HepG2 (cell line): Measurements from ENCODE around the gene DQX1. TPM values are rescaled to one million over a fixed set of nuclear protein-coding genes. Genes with fewer than 3 reads are reported as not detected.

Experiments used
- AKAP8 ChIP-seq: sonication (generic); formaldehyde crosslinking; IDR thresholded peaks from 2 replicates; pipeline ENCODE4 v1.5.1; 2020; ENCODE audit warnings: mild to moderate bottlenecking, missing genetic modification reagents
- CCDC6 ChIP-seq: sonication (generic); formaldehyde crosslinking; IDR thresholded peaks from 2 replicates; pipeline ENCODE4 v1.8.1; 2022; ENCODE audit warnings: mild to moderate bottlenecking, missing genetic modification reagents, moderate library complexity
- CSRNP1 ChIP-seq: sonication (generic); formaldehyde crosslinking; IDR thresholded peaks from 2 replicates; pipeline ENCODE4 v1.8.1; 2023; ENCODE audit warnings: mild to moderate bottlenecking, missing genetic modification reagents
- FOSL2 ChIP-seq: sonication (generic); formaldehyde crosslinking; IDR thresholded peaks from 2 replicates; pipeline ENCODE4 v1.4.0; 2020; ENCODE audit warnings: missing genetic modification reagents
- IKZF4 ChIP-seq: sonication (generic); formaldehyde crosslinking; IDR thresholded peaks from 2 replicates; pipeline ENCODE4 v1.5.1; 2020; ENCODE audit warnings: borderline replicate concordance, mild to moderate bottlenecking, low read depth, missing genetic modification reagents; ENCODE audit errors: not compliant biosample characterization
- KDM1A ChIP-seq: IDR thresholded peaks from 2 replicates; pipeline ENCODE4 v1.6.1; 2016; ENCODE audit warnings: missing compliant biosample characterization
- NFKBIZ ChIP-seq: IDR thresholded peaks from 2 replicates; pipeline ENCODE4 v1.6.1; 2018; ENCODE audit warnings: missing genetic modification reagents, missing compliant biosample characterization
- SNAPC5 ChIP-seq: sonication (generic); formaldehyde crosslinking; IDR thresholded peaks from 2 replicates; pipeline ENCODE4 v1.8.1; 2023; ENCODE audit warnings: mild to moderate bottlenecking, missing genetic modification reagents, borderline replicate concordance
- TBL1XR1 ChIP-seq: fragments of 150-350 bp; IDR thresholded peaks from 2 replicates; pipeline ENCODE4 v1.6.1; 2014; ENCODE audit warnings: borderline replicate concordance, low read length; ENCODE audit not compliant: partially characterized antibody
- ZBTB25 ChIP-seq: IDR thresholded peaks from 2 replicates; pipeline ENCODE4 v1.6.1; 2018; ENCODE audit warnings: missing genetic modification reagents
- ZBTB26 ChIP-seq: IDR thresholded peaks from 2 replicates; pipeline ENCODE4 v1.6.1; 2016; ENCODE audit warnings: missing compliant biosample characterization, missing genetic modification reagents, borderline replicate concordance
- ZBTB33 ChIP-seq: sonication (generic); formaldehyde crosslinking; IDR thresholded peaks from 2 replicates; pipeline ENCODE4 v1.4.0; 2020; ENCODE audit warnings: missing genetic modification reagents
- ZFP41 ChIP-seq: sonication (generic); formaldehyde crosslinking; IDR thresholded peaks from 2 replicates; pipeline ENCODE4 v1.4.0; 2020; ENCODE audit warnings: mild to moderate bottlenecking, missing genetic modification reagents, borderline replicate concordance
- ZHX1 ChIP-seq: sonication (generic); formaldehyde crosslinking; IDR thresholded peaks from 2 replicates; pipeline ENCODE4 v1.8.1; 2022; ENCODE audit warnings: low read depth, mild to moderate bottlenecking, missing genetic modification reagents
- ZMYM2 ChIP-seq: sonication (generic); formaldehyde crosslinking; IDR thresholded peaks from 2 replicates; pipeline ENCODE4 v1.8.0; 2022; ENCODE audit warnings: mild to moderate bottlenecking, missing genetic modification reagents
- ZNF275 ChIP-seq: sonication (generic); formaldehyde crosslinking; IDR thresholded peaks from 2 replicates; pipeline ENCODE4 v1.8.0; 2022; ENCODE audit warnings: missing genetic modification reagents, mild to moderate bottlenecking, inconsistent platforms, borderline replicate concordance
- ZNF460 ChIP-seq: sonication (generic); formaldehyde crosslinking; IDR thresholded peaks from 2 replicates; pipeline ENCODE4 v1.5.1; 2020; ENCODE audit warnings: missing genetic modification reagents, mild to moderate bottlenecking, borderline replicate concordance
- ZNF850 ChIP-seq: sonication (generic); formaldehyde crosslinking; conservative IDR thresholded peaks from 2 replicates; pipeline ENCODE4 v1.9.0; 2021; ENCODE audit warnings: mild to moderate bottlenecking, missing genetic modification reagents
- polyA plus RNA-seq, 8 experiments: library from polyadenylated mRNA; depleted of rRNA in 3 of 8; stranded (reverse) in 7 of 8; unstranded in 1 of 8; fragments of >200 nt; fragmentation: Illumina TruSeq in 4 of 8; extraction: Trizol in 4 of 8; gene quantifications; 2 replicates each; pipeline versions ENCODE4 v1.2.1 to v1.2.3, GENCODE V29; 2011 to 2016; ENCODE audit warnings: low read depth in 4 of 8, missing spikeins in 1 of 8, mixed read lengths in 1 of 8; ENCODE audit not compliant: insufficient read depth in 1 of 8
- total RNA-seq, 5 experiments: library from RNA; depleted of rRNA; stranded (reverse); fragments of >200 nt; fragmentation: Illumina TruSeq; extraction: Trizol; gene quantifications; 2 replicates each; pipeline ENCODE4 v1.2.3, GENCODE V29; 2016; ENCODE audit warnings: low read depth in 1 of 5

Gene DQX1
- total and polyA plus RNA-seq, 2 of the 13 experiments (the other 11 are each of a cell fraction or from before 2014, with no cell fraction given) = 27.6 to 89.8 TPM

- TF ChIP-seq SNAPC5 (CRISPR knock-in tag) (no peak), ZBTB26 (no peak), KDM1A (CRISPR knock-in tag) (no peak), CCDC6 (CRISPR knock-in tag) (no peak), ZBTB33 (CRISPR knock-in tag) (peak; percentile 60; the same call in 1 of the 2 replicates), ZMYM2 (CRISPR knock-in tag) (no peak), AKAP8 (CRISPR knock-in tag) (no peak), ZNF850 (CRISPR knock-in tag) (0 out of 2 replicates have a peak, but pooled peaks have one; percentile 7), ZNF275 (CRISPR knock-in tag) (no peak), ZHX1 (CRISPR knock-in tag) (0 out of 2 replicates have a peak, but pooled peaks have one; percentile 70), NFKBIZ (CRISPR knock-in tag) (no peak), FOSL2 (CRISPR knock-in tag) (no peak), ZNF460 (CRISPR knock-in tag) (no peak), CSRNP1 (0 out of 2 replicates have a peak, but pooled peaks have one; percentile 16), TBL1XR1 (no peak), IKZF4 (CRISPR knock-in tag) (no peak), ZFP41 (CRISPR knock-in tag) (no peak), ZBTB25 (CRISPR knock-in tag) (no peak)
These were observed 27.3 kb downstream of the DQX1 start (continued) for GRCh38 chr2:74498500-74499266.
